KBM-7 (cell line): ENCODE measurements around the gene TRIO.

ENCODE experiments used
- DNase-seq: peaks from one replicate; pipeline ENCODE4 v3.0.0-alpha.2; 2015
- in situ Hi-C: fragments of 300-500 bp; cut with MboI; formaldehyde crosslinking; loops from 2 replicates; pipeline ENCODE4 v1.14.3; 2020; ENCODE audit warnings: low sequenced_read_pairs, low pct_unique_long_range_greater_than_20kb, mixed read lengths

Gene TRIO

DNA sequence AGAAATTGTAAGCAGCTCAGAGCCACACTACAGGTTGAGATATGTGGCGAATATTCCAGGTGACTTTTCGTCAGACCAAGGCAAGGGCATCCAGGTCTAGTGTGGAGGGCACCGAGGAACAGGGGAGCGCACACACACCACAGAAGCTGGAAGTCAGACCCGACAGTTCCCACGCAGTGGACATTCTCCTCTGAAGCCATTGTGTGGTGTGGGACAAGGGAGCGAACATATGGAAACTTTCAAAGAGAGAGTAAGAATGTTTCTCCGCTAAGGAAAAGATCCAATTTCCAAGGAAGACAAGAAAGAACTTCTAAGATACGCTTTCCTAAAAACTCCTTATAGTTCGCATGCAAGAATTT, 297.1 kb downstream of the TRIO start:
- no peak for DNase-seq
- in situ Hi-C loops = no loop called here

DNA sequence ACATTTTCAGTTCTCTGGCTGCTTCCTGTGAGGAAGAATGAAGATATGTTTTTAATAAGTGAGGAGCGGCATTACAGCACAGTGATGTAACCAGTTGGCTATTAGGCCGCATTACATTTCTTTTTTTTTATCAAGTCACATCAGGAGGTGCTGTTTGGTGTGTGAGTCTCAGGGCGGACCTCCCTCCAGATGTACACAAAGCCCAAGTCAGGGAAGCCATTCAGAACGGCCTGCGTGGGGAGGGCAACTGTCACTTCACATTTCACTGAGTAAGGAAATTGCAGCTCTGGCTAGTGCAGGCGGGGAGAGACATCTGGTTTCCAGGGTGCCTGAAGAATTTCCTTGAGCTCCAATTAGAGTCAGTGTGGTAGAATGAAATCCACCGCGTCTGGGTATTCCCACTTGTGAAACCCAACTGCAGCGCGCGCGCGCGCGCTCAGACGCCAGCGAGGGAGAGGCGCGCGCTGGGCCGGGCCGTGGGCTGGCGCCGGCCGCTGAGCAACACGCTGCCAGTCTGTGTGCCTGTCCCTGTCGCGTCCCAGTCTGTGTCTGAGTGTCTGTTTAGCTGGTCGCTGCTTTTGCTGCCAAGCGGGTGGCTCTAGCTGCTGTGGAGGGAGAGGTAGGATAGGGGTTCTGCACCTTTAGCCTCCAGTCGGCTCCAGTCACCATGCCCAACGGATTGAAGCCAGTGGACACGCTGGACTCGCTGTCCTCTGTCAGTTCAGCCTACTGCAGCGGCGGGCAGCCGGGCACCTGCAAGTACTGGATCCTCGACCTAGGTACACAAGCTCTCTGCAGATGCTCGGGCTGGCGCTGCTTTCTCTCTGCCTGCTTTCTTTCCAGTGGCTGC, 297.7 kb downstream of the TRIO start:
- no peak for DNase-seq
- in situ Hi-C loops = no loop called here

DNA sequence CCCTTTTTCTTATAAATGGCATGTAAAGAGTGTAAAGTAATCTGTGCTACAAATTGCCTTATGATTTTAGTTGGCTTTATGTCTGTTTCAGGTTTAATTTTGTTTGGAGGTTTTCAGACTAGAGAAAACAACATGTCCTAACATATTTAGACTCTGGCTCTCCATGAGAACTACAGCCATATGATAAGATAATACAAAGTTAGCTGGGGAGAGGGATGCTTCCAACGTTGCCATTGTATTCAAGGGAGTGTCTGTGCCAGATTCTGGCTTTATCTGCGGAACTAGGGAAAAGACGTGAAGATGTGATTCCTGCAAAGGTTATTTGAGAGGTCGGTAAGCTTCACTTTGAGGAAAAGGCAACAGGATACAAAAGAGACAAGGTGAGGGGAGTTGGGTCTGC, 298.5 kb downstream of the TRIO start:
- in situ Hi-C loops = no loop called here
- DNase-seq = no peak

DNA sequence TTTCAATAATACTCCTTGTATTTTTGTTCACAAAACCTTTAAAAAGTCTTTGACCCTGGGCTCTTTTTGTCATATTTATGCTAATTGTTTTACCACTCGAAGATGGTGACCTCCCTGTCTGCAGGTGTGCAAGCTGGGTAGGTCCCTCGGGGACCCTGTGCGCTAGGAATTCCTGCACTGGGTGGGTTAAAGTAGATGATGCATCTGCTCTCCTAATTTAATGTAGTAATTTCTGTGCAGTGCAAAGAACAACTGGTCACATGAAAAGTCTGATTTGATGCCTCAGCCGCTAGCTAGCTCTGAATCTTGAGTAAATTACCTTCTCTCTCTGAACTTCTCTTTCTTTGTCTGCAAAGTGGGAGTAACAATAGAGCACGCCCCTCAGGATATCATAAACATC, 299.4 kb downstream of the TRIO start:
- no peak for DNase-seq
- in situ Hi-C loops = no loop called here

DNA sequence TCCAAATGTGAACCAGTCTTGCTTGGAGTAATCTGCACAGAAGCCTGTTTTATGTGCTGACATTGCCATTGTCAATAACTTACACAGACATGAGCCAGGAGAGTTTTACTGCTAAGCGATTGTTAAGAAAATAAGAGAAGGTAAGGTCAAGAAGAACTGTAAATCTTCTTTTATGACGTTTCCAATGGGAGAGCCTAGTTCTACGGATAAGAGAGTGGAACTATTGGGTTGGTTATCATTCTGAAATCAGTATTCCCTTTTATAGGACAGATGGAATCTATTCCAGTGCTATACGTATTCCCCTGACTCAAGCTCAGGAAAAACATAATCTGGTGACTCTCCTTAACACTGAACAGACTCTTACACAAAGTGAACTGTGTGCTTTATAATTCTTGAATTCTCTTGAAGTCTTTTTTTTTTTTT, 300.5 kb downstream of the TRIO start:
- in situ Hi-C loops = no loop called here
- DNase-seq = no peak

DNA sequence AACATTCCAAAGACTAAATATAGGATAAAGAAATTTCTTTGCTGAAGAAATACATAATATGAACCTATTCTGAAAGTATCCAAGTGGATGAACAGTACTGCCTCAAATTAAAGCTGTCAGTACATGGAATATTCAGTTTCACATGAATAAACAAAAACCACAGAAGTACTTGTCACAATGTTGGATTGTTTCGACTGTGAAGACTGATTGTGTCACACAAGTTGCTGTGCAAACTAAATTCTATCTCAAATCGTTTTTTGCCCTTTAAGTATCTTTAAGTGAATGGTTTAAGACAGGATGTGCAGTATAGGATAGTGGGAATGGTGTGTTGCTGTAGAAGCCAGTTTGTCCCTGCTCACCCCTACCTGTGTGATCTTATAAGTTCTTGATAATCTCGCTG, 301.0 kb downstream of the TRIO start:
- in situ Hi-C loops = no loop called here
- DNase-seq = no peak

DNA sequence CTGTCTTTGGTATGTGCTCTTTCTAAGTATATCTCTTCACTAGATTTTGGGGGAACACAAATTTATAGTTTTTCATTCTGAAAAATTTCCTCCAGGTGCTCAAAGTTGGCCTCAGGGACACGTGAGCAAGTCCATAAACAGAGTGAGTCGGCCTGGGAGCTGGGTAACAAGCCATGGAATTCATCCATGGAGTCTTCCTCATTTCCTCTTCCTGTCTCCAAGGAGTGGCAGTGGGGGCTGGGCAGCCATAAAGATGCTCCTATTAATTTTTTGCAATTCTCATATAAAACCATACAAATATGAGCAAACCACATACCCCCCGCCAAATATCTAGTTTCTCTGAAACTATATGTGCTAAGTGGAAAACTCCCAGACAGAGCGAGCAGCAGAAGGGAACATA, 301.9 kb downstream of the TRIO start:
- in situ Hi-C loops = no loop called here
- DNase-seq = no peak

DNA sequence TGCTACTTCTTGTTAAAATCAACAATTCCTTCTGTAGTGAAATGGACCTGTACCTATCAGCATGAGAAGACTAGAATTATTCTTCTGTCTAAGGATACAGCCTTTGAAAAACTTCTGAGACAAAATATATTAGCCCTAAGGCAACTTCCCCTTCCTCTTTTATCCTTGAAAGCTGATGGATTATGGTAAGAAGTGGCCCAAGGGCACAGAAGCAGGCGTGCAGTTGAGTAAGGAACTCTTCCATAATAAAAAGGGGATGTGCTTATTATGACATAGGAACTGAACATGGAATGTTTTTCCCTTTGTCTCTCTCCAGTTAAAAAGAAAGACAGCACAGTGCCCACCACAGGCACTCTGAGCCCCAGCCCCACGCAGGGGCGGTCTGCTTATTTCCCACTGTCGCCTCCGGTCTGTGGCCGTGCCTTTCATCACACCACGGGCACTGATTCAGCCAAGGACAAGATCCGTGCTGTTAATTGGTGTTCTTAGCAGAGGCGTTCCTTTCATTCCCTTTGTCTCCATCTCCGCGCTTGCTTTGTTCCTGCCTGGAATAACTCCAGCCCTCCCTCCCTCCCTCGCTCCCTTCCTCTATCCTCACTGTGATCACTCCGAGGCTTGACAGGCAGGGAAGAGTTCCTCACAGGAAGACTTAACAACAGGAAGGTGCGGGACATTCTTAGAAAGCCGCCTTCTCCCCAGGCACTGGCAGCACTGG, 302.6 kb downstream of the TRIO start:
- in situ Hi-C loops = no loop called here
- peak; percentile 32 for DNase-seq

DNA sequence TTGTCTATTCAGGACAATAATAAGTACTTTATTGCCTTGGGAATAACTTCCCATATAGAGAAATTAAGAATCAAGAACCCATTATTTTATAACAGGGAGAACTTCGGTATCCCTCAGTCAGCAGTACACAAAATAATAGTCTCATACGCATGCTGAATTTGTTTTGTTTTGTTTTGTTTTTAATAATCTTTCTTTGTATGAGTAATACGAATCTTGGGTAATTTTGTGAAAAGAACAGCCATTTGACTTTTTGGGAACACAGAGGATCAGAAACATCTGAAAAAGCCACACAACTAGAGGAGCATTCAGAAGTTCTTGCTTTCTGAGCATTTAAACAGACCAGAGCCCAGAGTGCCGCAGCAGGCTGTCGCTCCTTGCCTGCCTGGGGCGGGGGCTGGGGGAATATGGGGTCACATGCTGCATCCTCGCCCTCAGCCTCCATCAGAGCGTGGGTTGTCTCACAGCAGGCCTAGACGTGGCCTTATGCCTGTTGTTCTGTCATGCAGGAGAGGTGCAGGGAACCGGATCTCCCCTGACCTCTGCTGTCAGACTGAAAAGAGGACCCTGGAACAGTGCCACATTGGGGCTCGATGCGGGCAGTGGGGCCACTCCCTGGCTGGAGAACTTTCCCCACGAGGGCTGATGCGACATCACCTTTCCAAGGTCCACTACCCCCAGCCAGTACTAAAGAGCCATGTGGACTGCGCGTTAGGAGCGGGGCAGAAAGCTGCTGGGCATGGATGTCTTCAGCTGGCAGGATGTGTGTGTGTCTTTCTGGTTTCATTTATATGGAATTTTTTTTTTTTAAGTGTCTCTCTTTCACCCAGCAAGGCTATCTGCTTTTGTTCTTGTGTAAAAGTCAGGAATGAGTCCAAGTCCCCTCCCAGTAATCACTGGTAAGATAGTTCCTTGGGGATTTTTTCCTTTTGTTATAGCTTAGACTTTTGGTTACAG, 305.1 kb downstream of the TRIO start:
- DNase-seq = no peak
- in situ Hi-C loops = no loop called here

DNA sequence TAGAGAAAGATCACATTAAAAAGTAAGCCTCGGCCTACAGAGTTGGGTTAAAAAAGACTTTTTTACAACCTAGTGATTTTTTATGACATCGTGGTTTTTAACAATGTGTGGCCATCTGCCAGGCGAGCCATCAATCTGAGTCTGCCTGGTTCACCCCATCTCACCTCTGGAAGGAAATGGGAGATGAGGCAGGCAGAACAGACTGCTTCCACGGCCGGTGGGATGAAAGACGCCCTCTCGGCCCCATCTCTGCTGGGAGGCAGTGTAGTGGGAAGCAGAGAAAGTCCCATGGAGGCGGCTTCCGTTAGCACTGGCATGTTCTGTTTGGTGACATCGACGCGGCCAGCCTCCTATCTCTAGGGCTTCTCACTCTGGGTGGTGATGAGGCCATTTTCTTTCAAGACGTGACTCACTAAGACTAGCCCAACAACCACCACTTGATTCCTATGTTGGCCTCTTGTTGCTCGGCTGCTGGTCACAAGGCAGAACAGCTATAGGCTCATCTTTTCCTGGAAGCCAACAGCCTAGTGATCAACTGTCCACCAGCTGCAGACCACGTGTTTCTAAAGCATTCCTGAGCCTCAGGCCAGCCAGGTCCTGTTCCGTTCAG, 306.0 kb downstream of the TRIO start:
- in situ Hi-C loops = no loop called here
- DNase-seq = peak; percentile 16

DNA sequence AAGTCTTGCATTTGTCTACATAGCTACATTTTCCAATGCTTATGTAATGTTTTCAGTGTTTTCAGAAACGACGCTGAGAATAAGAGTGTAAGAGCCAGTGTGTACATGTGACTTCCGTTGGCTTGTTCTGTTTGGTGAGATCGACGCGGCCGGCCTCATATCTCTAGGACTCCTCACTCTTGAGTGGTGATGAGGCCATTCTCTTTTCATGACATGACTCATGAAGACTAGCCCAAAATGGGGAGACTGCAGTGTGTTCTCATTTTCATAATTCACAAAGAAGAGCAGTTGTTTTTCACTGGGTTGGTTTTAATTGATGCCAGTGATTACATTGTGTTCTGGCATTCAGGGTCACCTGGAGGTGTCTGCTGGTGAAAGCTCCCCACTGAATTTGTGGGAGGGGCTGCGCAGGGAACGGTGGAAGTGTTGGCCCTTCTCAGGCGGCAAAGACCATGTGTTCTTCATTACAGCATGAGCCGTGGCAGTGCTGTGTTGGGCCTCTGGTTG, 306.9 kb downstream of the TRIO start:
- DNase-seq = no peak
- in situ Hi-C loops = no loop called here

DNA sequence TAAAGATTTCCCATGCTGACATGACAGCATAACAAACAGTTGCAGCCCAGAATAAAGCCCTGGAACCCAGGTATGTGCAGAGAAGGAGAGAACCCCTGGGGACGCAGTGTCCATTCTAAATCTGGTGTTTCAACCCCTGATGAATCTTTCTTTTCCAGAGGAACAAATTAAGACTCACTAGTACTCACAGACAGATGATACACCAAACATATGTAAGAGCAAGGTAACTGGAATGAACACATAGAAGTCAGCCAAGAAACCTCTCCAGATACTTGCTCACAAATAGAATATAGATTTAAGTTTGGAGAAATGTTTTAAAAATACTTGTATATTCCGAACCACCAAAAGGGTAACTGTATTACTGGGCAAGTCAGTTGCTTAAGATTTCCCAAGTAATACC, 307.6 kb downstream of the TRIO start:
- DNase-seq = no peak
- in situ Hi-C loops = no loop called here

DNA sequence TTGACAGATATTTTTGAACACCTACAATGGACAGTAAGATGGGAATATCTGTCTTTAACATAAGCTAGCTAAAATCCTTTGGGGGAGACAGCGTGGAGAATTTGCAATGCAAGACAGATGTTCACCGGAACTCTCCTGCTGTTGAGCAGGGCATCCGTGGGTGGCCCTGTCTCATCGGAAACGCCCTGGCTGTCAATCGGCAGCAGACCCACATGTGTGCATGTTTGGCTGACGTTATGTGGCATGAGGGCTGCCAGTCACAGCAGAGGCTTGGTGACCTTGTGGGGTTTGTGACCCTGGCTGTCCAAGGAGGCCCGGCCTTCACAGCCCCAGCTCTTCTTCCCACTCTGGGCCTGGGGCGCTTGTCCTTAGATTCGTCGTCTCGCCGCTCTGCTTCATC, 308.7 kb downstream of the TRIO start:
- in situ Hi-C loops = no loop called here
- no peak for DNase-seq

DNA sequence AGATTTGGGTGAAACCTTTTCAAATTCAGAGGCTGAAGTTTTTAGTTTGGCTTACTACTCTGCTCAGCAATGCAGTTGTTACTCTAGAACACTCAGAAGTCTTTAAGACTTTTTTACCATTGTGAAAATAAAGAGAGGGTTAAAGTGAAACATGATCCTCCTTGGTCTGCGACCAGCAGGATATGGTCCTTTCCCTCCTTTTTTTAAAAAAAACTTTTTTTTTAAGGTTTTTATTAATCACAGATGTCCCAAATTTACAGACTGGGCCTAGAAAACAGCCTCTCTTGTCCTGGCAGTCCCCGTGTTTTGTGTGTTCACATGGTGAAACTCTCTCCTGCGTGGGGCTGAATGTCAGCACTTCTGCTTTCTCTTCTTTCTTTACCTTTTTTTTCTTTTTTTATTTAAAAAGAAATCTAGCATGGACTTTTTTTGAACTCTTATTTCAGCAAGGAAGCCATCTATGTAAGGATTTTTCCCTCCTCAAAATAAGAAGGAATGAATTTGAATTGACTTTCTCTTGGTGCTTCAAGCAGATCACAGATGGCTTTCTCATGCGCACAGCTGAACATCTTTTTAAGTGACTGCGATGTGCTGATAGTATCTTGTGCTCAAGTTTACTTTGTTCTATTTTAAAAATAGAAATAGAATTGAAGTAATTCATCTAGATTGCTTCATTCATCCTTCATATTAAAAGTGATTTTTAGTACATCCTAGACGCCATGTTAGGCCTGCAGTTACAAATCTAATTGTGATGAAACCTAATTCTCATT, 309.7 kb downstream of the TRIO start:
- in situ Hi-C loops = no loop called here
- no peak for DNase-seq

DNA sequence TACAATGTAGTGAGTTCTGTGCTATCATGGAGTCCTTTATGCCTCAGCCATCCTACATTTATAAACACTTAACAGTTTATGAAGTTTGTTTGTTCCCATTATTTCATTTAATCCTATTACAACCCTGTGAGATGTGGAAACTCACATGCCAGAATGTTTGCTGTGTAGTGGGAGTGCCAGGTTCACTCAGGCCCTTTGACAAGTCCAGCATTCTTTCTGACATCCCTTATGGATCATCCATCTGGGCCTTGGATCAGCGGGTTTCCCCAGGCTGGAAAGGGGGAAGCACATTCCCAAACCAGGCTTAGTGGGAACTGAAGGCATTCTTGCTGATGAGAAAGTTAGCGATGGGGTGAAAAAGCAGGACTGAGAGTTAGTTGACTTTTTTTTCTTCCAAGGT, 310.3 kb downstream of the TRIO start:
- in situ Hi-C loops = no loop called here
- DNase-seq = no peak

DNA sequence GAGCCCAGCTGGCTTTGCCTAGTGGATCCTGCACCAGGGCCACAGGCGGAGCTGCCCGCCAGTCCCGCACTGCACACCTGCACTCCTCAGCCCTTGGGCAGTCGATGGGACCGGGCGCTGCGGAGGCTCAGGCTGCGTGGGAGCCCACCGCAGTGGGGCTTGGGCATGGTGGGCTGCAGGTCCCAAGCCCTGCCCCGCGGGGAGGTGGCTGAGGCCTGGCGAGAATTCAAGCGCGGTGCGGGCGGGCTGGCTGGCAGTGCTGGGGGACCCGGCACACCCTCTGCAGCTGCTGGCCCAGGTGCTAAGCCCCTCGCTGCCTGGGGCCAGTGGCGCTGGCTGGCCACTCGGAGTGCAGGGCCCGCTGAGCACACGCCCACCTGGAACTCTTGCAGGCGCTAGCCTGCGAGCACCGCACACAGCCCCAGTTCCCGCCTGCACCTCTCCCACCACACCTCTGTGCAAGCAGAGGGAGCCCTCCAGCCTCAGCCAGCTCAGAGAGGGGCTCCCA, 312.7 kb downstream of the TRIO start:
- in situ Hi-C loops = no loop called here
- DNase-seq = no peak

DNA sequence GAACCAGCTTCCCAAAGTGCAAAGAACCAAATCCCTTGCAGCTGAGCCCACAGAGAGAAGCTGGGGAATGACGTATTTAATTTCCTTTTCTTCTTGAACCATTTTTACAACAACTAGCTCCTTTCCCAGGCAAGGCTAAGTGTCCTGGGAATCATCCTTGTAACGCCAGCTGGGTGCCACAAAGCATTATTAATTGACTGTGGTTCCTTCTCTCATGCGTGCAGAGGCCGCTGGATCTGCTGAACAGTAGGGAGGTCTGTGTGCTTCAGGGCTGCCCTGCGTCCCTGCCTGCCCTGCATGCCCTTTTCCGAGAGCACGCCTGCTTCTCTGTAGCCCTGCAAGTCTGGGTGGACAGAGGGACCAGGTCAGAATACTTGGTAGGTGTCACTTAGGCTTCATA, 314.3 kb downstream of the TRIO start:
- no peak for DNase-seq
- in situ Hi-C loops = no loop called here

DNA sequence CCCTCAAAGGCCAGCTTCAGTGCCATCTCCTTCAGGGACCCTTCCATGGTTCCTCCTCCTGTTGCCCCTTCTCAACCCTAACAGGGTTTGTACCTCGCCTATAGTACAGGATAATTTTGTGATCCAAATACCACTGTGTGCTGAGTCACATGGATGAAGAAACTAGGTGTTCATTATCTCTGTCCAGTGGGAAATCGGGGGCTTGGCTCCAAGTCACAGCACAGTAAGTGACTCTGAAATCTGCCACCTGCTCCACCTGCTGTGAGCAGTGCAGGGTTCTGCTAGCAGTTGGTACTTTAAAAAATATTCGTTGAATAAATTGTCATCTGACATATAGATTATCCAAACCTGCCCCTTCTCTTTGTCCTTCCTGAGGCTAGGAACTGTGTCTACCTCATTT, 315.3 kb downstream of the TRIO start:
- no peak for DNase-seq
- in situ Hi-C loops = no loop called here
